GM23338 (cell line): ENCODE data around the gene MOB2.

ENCODE experiments used
- POLR2AphosphoS5 ChIP-seq: IDR thresholded peaks from 2 replicates; pipeline ENCODE4 v1.6.1; 2016; ENCODE audit warnings: antibody characterized with exemption, low read depth
- ZNF114 ChIP-seq: fragments of 250-450 bp; sonication (Bioruptor Pico); IDR thresholded peaks from 2 replicates; pipeline ENCODE4 v1.5.0; 2020; ENCODE audit warnings: mild to moderate bottlenecking, moderate library complexity

DNA sequence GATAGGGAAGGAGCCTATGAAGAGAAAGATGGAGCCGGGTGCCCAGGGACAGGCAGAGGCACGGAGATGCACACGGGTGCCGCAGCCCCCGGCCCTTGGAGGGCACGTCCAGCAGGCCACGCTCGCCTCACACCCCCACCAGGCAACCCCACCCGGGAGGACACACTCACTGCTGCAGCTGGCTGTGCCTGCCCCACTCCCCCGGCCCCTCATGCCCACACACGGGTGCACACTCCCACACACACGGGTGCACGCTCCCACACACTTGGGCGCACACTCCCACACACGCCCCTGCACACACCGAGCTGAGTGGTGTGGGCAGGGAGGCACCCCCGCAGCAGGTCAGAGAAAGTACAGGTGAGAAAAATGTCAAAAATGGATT lies 1.1 kb downstream of the MOB2 start:
- TF ChIP-seq POLR2AphosphoS5 (no peak), ZNF114 (CRISPR knock-in tag) (no peak)
